H1 (cell line): ENCODE measurements around the gene ZNF462.

ENCODE experiments used
- KDM1A ChIP-seq: fragments of 200-600, 300-600 bp; sonication (generic); IDR thresholded peaks from 2 replicates; pipeline ENCODE4 v1.7.1; 2016; ENCODE audit warnings: mild to moderate bottlenecking, low read length, borderline replicate concordance
- TF ChIP-seq, protein P1 (sequence below), 3 experiments: IDR thresholded peaks; 1 replicate in 2 of 3; 2 replicates in 1 of 3; pipeline versions ENCODE4 v1.5.1 to v1.6.1; 2011; ENCODE audit warnings: low read length in 3 of 3, mild to moderate bottlenecking in 3 of 3, inconsistent platforms in 2 of 3, low read depth in 1 of 3, moderate library complexity in 1 of 3; ENCODE audit not compliant: insufficient read depth in 1 of 3; ENCODE audit errors: control extremely low read depth in 1 of 3

DNA sequence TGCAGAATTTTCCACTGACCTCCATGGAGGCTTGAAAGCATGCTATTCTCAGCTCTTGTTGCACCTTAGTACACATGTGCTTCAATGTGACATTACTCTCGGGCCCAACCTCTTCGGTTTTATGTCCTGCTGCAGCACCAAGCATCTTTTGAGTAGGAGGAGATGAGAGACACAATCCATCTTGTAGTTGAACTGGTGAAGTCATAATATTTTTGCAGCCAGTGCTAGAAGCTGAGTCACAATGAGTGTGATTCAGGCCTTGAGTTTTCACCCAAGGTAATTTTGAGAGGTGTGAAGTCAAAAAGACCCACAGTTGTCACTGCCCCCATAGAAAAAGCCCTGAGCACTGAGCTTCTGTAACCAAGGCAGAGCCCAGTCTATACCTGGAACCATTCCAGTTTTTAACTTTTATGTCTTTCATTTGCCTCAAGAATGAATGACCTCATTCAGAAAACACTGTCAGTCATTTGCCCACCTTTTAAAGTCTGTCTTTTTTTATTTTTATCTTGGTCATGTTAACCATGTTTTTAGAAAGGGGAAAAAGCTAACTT is 117.7 kb downstream of the ZNF462 start:
- TF ChIP-seq KDM1A, result no peak
- TF ChIP-seq, protein P1, sequence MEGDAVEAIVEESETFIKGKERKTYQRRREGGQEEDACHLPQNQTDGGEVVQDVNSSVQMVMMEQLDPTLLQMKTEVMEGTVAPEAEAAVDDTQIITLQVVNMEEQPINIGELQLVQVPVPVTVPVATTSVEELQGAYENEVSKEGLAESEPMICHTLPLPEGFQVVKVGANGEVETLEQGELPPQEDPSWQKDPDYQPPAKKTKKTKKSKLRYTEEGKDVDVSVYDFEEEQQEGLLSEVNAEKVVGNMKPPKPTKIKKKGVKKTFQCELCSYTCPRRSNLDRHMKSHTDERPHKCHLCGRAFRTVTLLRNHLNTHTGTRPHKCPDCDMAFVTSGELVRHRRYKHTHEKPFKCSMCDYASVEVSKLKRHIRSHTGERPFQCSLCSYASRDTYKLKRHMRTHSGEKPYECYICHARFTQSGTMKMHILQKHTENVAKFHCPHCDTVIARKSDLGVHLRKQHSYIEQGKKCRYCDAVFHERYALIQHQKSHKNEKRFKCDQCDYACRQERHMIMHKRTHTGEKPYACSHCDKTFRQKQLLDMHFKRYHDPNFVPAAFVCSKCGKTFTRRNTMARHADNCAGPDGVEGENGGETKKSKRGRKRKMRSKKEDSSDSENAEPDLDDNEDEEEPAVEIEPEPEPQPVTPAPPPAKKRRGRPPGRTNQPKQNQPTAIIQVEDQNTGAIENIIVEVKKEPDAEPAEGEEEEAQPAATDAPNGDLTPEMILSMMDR (IDR thresholded peaks at IDR 0.05; ENCODE audit: control extremely low read depth in 1 of 3, insufficient read depth in 1 of 3, low read depth in 1 of 3, low read length in 3 of 3), result no peak
